BJ (cell line): ENCODE measurements around the gene MRPS6. TPM values are rescaled to one million over a fixed set of nuclear protein-coding genes. Genes with fewer than 3 reads are reported as not detected.

ENCODE experiments used
- CTCF ChIA-PET: fragments of 350-600 bp; formaldehyde crosslinking; extraction: SDS; loops from one replicate; lab custom pipeline; 2021; ENCODE audit warnings: antibody characterized with exemption, inconsistent platforms; lab: Yijun Ruan, JAX
- POLR2A ChIA-PET: fragments of 300-600 bp; sonication (Branson Sonifier 250); formaldehyde crosslinking; extraction: SDS; loops from one replicate; lab custom pipeline; 2021; ENCODE audit warnings: antibody characterized with exemption; lab: Charles Lee
- DNase-seq: peaks from one replicate; pipeline ENCODE4 v3.0.0-alpha.2; 2011; ENCODE audit warnings: low read depth
- H3K27me3 ChIP-seq: 2 replicates; pipeline ENCODE4 v1.6.0; 2011; ENCODE audit warnings: low read length; ENCODE audit not compliant: control insufficient read depth, insufficient read depth
- H3K36me3 ChIP-seq: 2 replicates; pipeline ENCODE4 v1.5.1; 2011; ENCODE audit warnings: low read length; ENCODE audit not compliant: control insufficient read depth, insufficient read depth
- H3K4me3 ChIP-seq: 2 replicates; pipeline ENCODE4 v1.5.1; 2011; ENCODE audit warnings: low read depth, mild to moderate bottlenecking, control low read depth, low read length
- CTCF ChIP-seq: IDR thresholded peaks from 2 replicates; pipeline ENCODE4 v1.5.1; 2011; ENCODE audit warnings: low read depth, mild to moderate bottlenecking, control low read depth, inconsistent platforms, low read length, moderate library complexity; ENCODE audit not compliant: insufficient read depth
- polyA plus RNA-seq: library from polyadenylated mRNA; depleted of rRNA; stranded (reverse); fragments of >200 nt; gene quantifications from 2 replicates; pipeline ENCODE4 v1.2.3, GENCODE V29; 2011

MRPS6 gene
- polyA plus RNA-seq, 1 experiment: 13.8 TPM

- DNase-seq: no peak
- H3K4me3 ChIP-seq: no peak overlapping the region
- peaks cover 1% of the 10 kb centered on the region; the same call in 1 of the 2 replicates for H3K36me3 ChIP-seq
- no peak for TF ChIP-seq CTCF
- no peaks in the 10 kb centered on the region for H3K27me3 ChIP-seq
- POLR2A ChIA-PET: no interaction called here
- CTCF ChIA-PET: no interaction called here
These were observed 62.0 kb downstream of the MRPS6 start for GRCh38 chr21:34135330-34135729.

GRCh38 chr21:34141373-34141772 lies 68.0 kb downstream of the MRPS6 start:
- Histone ChIP-seq H3K4me3 (no peak overlapping the region), H3K27me3 (no peaks in the 10 kb centered on the region), H3K36me3 (peaks cover 4% of the 10 kb centered on the region; the same call in 1 of the 2 replicates)
- DNase-seq: no peak
- CTCF ChIA-PET: interaction anchor here (0.8 to 1.7 kb wide), 4 partner anchors 12 to 60 kb away, joined by 3 to 5 read pairs (median 3); no protein-coding TSS in a partner anchor
- no peak for TF ChIP-seq CTCF
- POLR2A ChIA-PET: no interaction called here

- Histone ChIP-seq H3K36me3 (peaks cover 4% of the 10 kb centered on the region; the same call in 1 of the 2 replicates), H3K4me3 (no peak overlapping the region), H3K27me3 (no peaks in the 10 kb centered on the region)
- DNase-seq: no peak
- TF ChIP-seq CTCF: no peak
- POLR2A ChIA-PET: no interaction called here
- CTCF ChIA-PET: interaction anchor here (1.5 kb wide), 1 partner anchor 14 kb away, joined by 4 read pairs; no protein-coding TSS in a partner anchor
These were observed 70.4 kb downstream of the MRPS6 start for GRCh38 chr21:34143685-34144182.

GRCh38 chr21:34144224-34144623 lies 70.8 kb downstream of the MRPS6 start:
- no peak for DNase-seq
- CTCF ChIA-PET: interaction anchor here (1.5 kb wide), 1 partner anchor 15 kb away, joined by 4 read pairs; no protein-coding TSS in a partner anchor
- no peaks in the 10 kb centered on the region for H3K27me3 ChIP-seq
- no peak for TF ChIP-seq CTCF
- POLR2A ChIA-PET: no interaction called here
- H3K4me3 ChIP-seq: no peak overlapping the region
- H3K36me3 ChIP-seq: peaks cover 4% of the 10 kb centered on the region; the same call in 1 of the 2 replicates

- ChIA-PET CTCF (interaction anchor here (1.4 kb wide), 1 partner anchor 18 kb away, joined by 3 read pairs; no protein-coding TSS in a partner anchor), POLR2A (no interaction called here)
- Histone ChIP-seq H3K36me3 (peaks cover 2% of the 10 kb centered on the region; the same call in 1 of the 2 replicates), H3K4me3 (no peak overlapping the region), H3K27me3 (no peaks in the 10 kb centered on the region)
- no peak for TF ChIP-seq CTCF
- no peak for DNase-seq
These were observed 74.5 kb downstream of the MRPS6 start for GRCh38 chr21:34147792-34148418.
